Stimulated activated CD4-positive, alpha-beta T cell treated with anti-CD3 and anti-CD28 coated beads, TNF-alpha, amount 100 ng/mL, for 1 hour (primary cell): ENCODE results near the gene MALT1.
"Not testable (repeated sequence)": the region's sequence is repeated elsewhere in the genome, so short reads cannot be mapped to it uniquely, and the experiment has no call there.

ENCODE experiments used
- DNase-seq, 3 donors: peaks; one replicate each; pipeline ENCODE4 v3.0.0-alpha.2; 2020; ENCODE audit warnings: low read depth in 3 of 3, low spot score in 1 of 3

The MALT1 gene, protein sequence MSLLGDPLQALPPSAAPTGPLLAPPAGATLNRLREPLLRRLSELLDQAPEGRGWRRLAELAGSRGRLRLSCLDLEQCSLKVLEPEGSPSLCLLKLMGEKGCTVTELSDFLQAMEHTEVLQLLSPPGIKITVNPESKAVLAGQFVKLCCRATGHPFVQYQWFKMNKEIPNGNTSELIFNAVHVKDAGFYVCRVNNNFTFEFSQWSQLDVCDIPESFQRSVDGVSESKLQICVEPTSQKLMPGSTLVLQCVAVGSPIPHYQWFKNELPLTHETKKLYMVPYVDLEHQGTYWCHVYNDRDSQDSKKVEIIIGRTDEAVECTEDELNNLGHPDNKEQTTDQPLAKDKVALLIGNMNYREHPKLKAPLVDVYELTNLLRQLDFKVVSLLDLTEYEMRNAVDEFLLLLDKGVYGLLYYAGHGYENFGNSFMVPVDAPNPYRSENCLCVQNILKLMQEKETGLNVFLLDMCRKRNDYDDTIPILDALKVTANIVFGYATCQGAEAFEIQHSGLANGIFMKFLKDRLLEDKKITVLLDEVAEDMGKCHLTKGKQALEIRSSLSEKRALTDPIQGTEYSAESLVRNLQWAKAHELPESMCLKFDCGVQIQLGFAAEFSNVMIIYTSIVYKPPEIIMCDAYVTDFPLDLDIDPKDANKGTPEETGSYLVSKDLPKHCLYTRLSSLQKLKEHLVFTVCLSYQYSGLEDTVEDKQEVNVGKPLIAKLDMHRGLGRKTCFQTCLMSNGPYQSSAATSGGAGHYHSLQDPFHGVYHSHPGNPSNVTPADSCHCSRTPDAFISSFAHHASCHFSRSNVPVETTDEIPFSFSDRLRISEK

DNA sequence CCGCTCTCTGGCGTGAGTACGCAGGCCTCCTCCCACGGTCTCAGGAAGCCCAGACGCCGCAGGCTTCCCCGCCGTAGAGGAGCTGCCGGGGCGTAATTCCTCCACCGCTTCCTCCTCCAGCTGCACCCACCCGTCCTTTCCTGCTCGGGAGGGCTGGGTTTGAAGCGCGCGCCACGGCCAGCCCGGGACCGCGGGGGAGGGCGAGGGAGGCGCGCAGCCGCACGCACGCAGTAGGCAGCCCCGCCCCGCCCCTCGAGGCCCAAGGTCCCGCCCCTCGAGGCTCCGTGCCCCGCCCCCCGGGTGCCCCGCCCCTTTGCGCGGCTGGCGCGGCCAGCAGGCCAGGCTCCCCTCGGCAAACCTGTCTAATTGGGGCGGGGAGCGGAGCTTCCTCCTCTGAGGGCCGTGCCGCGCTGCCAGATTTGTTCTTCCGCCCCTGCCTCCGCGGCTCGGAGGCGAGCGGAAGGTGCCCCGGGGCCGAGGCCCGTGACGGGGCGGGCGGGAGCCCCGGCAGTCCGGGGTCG lies at the start of gene MALT1:
Gene MALT1, plus strand, starts transcription at position 355 of the 521 bp plus-strand sequence. CDS start 179 bp downstream, outside the sequence.
- DNase-seq: peak; percentile 90 to 97 (median 94)

DNA sequence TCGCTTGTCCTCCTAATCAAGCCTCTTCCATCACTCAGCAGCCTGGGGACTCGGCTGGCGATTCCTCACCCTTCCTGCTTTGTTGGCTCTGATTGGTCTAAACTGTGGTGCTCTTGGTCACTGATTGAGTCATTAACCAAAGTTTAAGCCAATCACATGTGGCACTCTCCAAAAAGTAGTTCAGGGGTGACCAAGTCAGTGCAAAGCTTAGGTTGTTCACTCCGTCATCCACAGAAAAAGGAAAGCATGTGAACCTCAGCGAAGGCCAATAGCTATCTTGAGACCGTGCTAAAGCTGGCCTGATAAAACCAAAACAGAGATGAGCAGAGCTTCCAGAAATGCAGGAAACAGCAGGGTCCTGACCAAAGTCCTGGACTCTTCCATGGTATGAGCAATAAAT lies 47.3 kb upstream of the MALT1 start:
- no peak for DNase-seq

DNA sequence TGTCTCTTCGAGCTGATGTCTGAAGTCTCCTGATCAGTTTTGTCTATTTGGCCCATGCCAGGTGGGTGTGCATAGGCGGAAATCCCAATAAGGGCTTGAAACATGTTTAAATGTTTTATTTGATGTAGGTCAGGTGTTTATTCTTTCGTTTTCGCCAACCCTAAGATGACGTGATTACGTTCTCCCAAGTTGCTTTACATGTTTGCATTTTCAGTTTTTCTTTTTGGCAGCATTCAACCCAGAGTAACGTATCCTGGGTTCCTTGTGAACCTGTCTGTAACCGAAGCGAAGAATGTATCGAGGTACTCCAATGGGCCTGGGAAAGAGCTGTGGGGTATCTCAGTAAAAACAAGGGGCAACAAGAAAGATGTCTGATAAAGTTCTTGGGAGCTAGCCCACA lies 45.4 kb upstream of the MALT1 start:
- DNase-seq: no peak

DNA sequence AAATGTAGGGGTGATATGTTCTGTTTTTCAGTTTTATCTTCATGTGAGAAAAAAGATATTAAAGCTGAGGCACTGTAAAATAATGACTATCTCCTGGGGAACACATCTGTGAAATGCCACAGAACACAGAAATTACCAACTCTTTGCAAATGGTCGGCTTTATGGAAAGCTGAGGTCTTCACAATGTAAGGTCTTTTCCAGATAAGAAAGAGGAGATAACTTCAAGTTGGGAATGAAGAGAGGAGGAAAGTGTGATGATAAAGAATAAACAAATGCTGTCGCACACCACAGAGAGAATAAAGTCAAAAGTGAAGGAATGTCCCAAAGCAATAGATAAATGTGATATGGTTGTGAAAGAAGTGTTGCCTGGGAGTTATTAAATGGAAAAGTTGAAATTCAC lies 41.2 kb upstream of the MALT1 start:
- DNase-seq: no peak

DNA sequence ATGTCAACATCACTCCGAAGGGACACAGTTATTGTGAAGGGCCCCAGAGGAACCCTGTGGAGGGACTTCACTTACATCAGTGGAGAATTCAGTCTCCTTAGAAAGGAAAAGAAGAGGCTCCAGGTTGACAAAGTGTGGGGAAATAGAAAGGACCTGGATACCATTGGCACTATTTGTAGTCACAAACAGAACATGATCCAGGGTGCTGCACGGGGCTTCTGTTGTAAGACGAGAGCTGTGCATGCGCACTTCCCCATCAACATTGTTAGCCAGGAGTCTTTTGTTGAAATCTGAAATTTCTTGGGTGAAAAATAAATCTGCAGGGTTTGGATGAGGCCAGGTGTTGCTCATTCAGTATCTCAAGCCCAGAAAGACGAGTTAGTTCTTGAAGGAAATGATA lies 40.0 kb upstream of the MALT1 start:
- DNase-seq: no peak

DNA sequence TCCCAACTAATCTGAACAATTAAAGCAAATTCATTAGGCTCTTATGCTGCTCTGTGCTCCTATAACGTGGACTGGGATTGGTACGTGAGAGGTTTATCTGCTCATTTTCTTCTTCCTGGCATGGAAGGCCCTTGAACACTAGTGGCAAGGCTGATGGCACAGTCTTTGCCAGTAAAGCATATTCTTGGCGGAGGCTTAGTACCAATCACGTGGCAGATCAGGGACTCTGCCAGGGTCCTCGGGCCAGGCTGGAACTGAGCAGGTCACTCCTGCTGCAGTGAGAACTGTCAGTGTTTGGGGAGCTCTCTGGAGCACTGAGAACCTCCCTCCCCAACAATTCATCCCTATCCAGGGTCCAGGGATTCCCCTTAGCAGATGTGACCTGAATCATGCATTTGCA lies 38.7 kb upstream of the MALT1 start:
- DNase-seq: no peak

DNA sequence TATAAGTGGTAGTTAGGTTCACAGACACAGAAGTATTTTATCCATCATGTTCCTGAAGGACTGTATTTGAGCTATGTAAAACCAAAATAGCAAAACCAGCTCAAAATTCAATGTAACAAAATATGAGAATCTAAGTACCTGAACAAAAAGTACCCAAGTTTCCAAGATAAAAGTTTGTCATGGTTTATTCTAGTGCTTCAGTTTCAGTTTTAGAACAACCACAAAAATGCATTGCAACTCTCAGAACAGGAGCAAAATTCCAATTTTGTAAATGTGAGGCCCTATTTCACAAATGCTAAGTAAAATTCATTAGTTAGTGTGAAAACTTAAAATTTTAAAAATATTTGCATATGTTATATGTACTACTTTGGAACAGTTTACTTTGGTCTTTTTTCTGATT lies 37.4 kb upstream of the MALT1 start:
- no peak for DNase-seq

DNA sequence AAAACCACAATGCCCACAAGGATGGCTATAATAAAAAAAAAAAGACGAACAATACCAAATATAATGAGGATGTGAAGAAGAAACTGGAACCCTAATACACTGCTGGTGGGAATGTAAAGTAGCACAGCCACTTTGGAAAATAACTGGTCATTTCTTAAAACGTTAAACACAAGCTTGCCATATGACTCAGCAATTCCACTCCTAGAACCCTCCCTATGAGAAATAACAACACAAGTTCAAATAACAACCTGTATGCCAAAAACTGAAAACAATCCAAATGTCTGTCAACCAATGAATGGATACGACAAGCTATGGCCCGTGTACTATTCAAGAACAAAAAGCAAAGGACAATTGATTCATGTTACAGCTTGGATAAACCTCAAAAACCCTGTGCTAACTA lies 35.4 kb upstream of the MALT1 start:
- DNase-seq: no peak

DNA sequence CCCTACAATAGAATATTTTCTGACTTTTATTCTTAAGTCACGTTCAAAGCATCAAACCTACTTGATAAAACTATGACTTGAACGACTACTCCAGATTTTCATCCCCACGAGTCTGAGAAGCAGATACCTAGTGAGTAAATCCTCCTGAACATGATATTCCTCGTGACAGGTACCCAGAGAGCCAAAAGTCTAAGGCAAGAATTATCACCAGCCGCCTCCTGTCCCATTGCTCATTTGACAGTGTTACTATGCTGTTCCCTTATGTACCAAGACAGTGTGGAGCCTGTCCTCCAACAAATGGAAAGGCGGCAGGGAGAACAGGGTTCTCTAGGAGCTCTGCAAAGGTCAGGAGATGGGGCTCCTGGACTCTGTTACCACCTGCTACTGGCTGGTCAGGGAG lies 34.1 kb upstream of the MALT1 start:
- DNase-seq: no peak

DNA sequence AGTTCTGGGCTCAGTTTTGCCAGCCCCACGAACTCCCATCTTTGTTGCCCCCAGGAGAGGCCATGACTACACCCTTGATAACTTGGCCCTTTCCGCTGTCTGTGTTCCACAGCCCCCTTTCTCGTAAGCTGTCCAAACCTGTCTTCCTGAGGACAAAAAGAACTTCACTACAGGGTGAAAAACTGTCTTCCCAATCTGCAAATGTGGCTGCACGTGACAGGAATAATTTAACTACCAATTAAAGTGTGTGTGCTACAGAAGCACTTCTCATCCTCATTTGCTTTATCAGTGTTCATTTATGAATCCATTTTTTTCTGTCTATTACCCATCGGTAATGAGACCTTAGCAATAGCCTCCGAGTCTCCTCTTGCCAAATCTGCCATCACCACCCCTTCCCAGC lies 33.3 kb upstream of the MALT1 start:
- DNase-seq: no peak

DNA sequence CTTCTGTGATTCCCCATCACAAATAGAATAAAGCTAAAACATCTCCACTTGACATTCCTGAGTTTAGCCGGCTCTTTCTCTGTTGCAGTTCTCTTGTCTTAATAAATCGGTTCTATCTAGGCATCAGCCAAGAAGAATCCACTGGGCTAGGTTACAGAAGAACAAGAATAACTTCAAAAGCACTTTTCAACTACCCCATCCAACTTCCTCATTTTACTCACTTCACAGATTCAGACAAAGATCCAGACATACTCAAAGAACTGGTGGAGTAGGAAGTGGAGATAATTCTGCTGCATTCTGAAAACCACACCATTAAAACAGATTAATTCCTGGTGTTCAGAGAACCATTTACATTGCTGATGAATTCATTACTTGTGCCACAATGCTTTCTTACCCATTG lies 32.8 kb upstream of the MALT1 start:
- no peak for DNase-seq

DNA sequence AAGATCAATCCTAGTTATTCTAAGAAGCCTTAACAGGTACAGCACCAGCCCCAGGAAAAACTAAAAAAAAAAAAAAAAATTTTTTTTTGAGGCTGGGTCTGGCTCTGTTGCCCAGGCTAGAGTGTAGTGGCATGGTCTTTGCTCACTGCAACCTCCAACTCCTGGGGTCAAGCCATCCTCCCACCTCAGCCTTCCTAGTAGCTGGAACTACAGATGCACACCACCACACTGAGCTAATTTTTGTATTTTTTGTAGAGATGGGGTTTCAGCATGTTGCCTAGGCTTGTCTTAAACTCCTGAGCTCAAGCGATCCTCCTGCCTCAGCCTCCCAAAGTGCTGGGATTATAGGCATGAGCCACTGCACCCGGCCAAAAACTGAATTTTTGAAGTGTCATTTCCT lies 32.0 kb upstream of the MALT1 start:
- no peak for DNase-seq

DNA sequence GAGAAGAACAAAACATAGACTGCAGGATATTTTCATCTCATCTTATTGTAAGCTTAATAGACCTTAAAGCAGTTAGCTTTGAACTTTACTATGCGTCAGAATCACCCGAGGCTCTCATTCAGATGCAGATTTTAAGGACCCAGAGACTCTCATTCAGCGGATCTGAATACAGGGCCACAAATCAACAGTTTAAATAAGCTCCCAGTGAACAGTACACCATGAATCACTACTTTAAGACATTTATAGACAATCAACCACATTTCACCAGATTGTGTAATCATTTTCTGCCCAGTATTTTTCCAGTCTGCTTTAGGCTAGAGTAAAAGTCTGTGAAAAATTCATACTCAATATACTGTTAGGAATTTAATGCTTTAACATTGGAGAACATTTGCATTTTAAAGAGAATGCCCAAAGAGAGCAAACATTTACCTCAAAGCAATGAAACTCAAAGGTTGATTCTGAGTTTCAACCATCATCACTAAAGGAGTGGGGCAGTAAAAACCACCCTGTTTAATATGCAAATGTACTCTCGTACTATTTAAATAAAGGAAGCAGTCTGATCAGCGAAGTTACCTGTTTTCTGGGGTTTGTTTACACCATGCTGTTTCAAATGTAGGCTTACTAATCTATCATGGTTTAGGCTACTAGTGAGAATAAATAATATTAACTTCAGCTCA lies 31.4 kb upstream of the MALT1 start:
- no peak for DNase-seq

DNA sequence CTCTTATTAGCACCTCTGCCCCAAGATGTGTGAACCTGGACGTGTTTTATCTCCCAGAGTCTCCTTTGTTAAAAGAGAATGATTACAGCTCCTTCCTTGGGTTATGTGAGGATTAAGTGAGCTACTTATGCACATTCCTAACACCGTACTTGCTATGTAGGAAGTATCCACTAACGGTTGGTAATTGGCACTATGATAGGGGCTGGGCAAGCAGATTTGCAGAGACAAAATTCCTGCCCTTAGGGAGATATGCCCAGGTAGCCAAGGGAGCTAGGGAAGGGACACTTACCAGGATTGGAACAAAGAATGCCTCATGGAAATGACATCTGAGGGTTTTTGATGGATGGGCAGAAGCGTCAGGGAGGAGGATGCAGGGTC lies 30.8 kb upstream of the MALT1 start:
- DNase-seq: no peak

DNA sequence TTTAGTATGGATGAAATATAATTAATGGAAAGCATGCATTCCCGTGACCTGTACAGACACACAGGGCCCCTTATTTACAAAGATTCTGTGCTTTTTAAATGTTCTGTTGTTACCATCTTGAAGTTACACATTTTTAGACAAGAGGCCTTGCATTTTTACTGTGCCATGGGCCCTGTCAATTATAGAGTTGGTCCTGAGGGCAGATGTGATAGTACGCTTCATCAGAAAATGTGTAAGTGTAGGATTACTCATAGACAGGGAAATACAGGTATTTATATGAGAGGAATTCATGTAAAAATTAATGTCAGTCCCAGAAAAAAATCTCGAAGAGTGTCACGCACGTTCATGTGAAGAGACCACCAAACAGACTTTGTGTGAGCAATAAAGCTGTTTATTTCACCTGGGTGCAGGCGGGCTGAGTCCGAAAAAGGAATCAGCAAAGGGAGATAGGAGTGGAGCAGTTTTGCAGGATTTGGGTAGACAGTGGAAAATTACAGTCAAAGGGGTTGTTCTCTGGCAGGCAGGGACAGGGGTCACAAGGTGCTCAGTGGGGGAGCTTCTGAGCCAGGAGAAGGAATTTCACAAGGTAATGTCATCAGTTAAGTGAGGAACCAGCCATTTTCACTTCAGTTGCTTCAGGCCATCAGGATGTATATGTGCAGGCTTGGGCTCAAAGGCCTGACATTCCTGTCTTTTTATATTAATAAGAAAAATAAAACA lies 30.2 kb upstream of the MALT1 start:
- DNase-seq: no peak

DNA sequence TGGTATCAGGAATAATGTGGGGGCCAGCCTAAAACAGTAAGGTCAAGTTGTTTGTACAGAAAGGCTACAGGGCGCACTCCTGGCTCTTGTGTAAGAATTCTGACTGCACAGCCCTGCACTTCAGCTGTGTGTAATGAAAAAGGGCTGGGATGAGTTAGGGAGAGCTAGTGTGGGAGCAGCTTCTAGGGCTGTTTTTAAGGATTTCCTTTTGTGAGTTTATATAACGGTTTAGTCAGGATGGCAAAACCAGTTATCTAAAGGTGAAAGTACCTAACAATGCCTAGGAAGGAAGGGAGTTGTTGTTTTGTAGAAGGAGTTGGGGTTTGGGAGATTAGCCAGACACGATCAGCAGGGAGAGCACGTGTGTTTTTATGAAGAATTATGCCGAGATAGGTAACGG lies 27.7 kb upstream of the MALT1 start:
- not testable (repeated sequence) for DNase-seq

DNA sequence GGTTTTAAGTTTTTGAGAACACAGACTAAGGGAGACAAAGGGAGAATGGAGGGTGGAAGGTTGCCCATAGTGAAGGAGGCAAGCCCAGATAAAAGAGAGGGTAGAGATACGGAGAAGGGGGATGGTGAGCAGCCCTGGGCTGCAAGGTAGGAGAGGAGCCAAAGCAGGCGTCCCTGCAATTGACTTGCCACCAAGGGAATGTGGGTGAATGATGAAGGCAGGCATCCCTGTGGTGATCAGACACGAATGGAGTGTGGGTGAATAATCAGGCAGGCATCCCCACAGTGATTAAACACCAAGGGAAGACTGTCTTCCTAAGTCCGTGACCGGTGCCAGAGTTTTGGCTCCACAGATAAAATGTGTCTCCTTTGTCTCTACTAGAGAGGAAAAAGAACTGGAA lies 25.9 kb upstream of the MALT1 start:
- DNase-seq: no peak

DNA sequence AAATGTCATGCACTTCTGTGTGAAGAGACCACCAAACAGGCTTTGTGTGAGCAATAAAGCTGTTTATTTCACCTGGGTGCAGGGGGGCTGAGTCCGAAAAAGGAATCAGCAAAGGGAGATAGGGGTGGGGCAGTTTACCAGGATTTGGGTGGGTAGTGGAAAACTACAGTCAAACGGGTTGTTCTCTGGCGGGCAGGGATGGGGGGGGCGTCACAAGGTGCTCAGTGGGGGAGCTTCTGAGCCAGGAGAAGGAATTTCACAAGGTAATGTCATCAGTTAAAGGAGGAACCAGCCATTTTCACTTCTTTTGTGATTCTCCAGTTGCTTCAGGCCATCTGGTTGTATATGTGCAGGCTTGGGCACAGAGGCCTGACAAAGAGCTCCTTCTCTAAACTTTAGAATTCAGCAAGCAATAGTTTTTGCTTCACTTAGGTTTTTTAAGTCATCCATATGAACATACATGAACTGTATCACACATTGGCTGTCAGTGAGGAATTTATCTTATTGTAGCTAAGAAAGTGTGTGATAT lies 24.9 kb upstream of the MALT1 start:
- no peak for DNase-seq

DNA sequence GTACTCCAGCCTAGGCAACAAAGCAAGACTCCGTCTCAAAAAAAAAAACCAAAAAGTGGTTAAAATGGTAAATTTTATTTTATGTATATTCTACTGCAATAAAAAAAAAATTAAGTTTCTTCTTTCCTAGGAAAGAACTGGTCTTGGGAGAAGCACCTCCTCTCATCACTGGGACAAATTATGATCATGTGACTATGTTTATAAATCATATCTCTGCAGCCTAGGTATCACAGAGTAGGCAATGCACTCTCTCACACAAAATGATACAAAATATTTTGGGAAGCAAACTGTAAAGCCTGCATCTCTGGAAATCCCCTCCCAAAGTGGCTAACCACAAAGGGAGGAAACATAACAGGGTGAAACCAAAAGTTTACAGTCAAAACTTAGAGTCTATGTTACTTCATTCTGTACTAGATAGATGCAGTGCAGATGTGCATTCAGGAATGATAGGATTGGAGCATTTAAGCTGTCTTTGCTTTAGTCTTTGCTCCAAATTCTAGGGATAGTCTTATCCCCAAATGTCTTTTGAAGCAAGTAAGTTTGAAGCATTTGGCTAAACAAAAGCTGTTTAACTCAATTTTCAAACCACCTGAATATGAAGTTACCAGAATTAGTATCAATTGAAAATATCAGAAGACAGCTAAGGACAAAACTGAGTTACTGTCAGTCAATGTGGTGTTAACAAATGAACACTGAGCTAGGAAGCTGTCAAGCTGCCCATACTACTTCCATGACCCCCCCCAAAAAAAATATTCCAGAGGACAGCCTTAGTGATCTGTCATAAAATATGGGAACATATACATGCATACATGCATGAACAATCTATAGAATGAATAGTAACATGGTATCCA lies 21.1 kb upstream of the MALT1 start:
- no peak for DNase-seq

DNA sequence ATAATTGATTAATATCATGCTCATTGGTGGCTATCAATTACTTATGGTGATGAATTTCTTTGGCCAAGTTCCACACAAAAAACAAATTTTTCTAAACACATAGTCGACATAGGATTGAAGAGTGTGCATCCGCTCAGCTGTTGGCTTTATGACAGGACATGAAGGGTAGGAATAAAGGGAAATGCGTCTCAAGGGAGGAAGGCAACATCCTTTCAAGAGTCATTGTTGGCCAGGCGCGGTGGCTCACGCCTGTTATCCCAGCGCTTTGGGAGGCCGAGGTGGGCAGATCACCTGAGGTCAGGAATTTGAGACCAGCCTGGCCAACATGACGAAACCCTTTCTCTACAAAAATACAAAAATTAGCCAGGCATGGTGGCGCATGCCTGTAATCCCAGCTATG lies 20.4 kb upstream of the MALT1 start:
- DNase-seq: not testable (repeated sequence)
